ENCODE results near the gene MAGI1. TPM values are rescaled to one million over a fixed set of nuclear protein-coding genes. Genes with fewer than 3 reads are reported as not detected.

The MAGI1 gene
- polyA plus RNA-seq, 6 donors from 2014 or later = 0.08 TPM; not detected in 5

DNA sequence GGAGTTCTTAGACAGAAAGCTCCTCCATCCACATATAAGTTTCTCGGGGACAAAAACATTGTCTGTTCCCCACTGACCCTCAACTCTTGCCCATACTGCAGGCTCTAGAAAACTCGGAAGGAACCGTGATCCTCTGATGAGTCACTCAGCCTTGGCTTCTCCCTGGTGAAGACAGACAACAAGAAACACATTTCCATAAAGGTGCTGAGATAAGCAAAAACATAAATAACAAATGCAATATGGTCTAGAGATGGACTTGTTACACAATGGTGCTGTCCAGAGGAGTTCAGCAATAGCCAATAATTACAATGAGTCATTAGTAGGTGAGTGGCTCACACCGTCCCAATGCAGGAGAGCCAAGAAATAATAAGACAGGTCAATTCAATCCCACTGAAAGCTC, 43.7 kb downstream of the MAGI1 start:
- no peaks in the 10 kb centered on the region for H3K4me1 Mint-ChIP-seq
- ATAC-seq (ENCODE audit: low read depth in 2 of 2) (no peak), DNase-seq (no peak)
- peaks cover 0 to 6% (median 1%) of the 10 kb centered on the region in 7 donors for H3K9me3 Mint-ChIP-seq
- H3K4me3 Mint-ChIP-seq = no peak overlapping the region
- H3K36me3 Mint-ChIP-seq = no peaks in the 10 kb centered on the region
- peaks cover 0 to 4% (median 0%) of the 10 kb centered on the region in 3 donors for H3K27me3 Mint-ChIP-seq
- no peak overlapping the region for H3K27ac Mint-ChIP-seq

DNA sequence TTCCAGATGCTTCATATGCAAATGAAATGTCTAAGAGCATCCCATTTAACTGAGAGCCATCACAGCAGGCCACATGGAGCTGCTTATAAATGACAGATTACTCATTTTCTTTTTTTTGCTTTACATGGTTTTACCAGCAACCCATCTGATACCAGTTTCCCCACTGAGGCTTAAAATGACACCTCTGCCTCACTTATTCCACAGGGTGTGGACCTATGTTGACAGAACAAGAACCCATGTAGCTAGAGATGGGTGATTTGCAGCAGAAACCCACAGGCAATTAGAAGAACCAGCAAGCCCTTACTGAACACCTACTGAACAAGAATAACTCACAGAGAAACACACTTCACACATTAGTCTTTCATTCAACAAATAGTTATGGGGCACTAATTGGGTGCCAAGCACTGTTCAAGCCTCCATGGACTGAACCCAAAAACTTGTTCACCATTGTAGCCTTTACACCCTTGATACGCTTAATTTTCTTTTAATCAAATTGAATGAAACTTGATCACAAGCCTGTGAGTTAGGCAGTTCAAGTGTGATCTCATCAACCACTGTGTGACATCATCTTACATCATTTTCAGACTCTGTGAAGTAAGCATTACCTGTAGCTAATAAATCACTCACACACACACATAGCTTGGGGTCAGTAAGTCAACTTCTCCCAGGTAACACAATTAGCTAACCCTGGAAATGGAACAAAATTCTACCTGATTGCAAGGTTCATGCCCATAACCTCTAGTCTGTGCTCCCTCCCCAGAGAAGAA, 45.4 kb downstream of the MAGI1 start:
- Mint-ChIP-seq H3K4me1 (no peaks in the 10 kb centered on the region), H3K9me3 (peaks cover 0 to 6% (median 1%) of the 10 kb centered on the region in 7 donors), H3K4me3 (no peak overlapping the region), H3K36me3 (no peaks in the 10 kb centered on the region), H3K27me3 (peaks cover 0 to 4% (median under 1%) of the 10 kb centered on the region in 3 donors), H3K27ac (no peak overlapping the region)
- ATAC-seq (ENCODE audit: low read depth in 2 of 2) (no peak), DNase-seq (no peak)

DNA sequence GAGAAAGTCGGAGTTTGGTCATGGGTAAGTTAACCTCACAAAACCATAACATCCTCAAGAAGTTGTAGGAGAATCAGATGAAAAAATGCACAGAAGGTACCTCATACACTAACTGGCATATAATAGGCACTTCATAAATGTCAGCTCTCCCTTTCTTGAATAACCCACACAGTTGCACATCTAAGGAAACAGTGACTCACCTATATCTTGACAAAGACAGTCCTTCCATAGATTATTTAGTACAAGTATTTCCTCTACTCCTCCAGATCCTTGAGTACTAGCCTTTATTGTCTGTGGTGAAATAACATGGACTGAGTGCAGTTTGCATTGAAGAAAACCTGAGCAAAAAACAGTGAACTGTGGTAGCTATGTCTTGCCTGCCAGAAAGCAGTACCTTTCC, 46.6 kb downstream of the MAGI1 start:
- Mint-ChIP-seq H3K27ac (peak overlapping the region in 1 of 6 donors; percentile 54), H3K9me3 (peaks cover 0 to 6% (median 0%) of the 10 kb centered on the region in 7 donors), H3K27me3 (peaks cover 0 to 8% (median 4%) of the 10 kb centered on the region in 3 donors), H3K4me3 (no peak overlapping the region), H3K36me3 (no peaks in the 10 kb centered on the region), H3K4me1 (no peaks in the 10 kb centered on the region)
- DNase-seq = no peak
- ATAC-seq (ENCODE audit: low read depth in 2 of 2) = no peak

DNA sequence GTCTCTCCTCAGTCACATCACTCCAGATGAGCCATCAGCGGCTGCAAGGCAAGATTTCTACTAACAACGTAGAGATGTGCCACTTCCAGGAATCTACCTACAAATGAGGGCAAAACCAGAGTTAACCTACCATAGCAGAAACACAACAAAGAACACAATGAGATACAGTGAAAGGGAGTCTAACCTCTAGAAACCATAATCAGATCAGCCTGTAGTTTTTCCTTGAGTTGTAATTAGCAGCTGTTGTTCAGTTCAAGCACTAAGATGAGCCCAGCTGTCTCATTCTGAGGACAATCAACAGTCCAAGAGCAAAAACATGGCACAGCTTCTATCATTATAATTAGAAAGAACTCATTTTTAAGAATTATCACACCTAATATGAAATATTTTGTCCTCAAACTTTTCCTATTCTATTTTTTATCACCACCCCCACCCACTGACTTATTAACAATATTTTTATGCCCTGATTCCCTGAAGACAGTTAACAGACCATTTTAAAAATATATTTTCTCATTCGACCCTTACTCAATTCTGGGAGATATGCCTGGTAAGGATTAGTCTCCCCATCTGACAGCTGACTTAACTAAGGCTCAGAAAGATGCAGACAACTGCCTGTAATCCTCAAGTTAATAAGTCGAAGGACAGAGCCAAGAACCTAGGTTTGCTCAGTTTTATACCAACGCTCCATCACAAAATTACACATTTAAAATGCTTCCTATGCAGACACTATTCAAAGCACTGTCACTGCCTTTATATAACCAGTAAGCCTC, 50.1 kb downstream of the MAGI1 start:
- no peak overlapping the region for H3K4me3 Mint-ChIP-seq
- DNase-seq (no peak), ATAC-seq (ENCODE audit: low read depth in 2 of 2) (no peak)
- no peaks in the 10 kb centered on the region for H3K36me3 Mint-ChIP-seq
- H3K27ac Mint-ChIP-seq = no peak overlapping the region
- peaks cover 0 to 8% (median 4%) of the 10 kb centered on the region in 3 donors for H3K27me3 Mint-ChIP-seq
- no peaks in the 10 kb centered on the region for H3K4me1 Mint-ChIP-seq
- H3K9me3 Mint-ChIP-seq = peaks cover 0 to 4% (median 0%) of the 10 kb centered on the region in 7 donors

DNA sequence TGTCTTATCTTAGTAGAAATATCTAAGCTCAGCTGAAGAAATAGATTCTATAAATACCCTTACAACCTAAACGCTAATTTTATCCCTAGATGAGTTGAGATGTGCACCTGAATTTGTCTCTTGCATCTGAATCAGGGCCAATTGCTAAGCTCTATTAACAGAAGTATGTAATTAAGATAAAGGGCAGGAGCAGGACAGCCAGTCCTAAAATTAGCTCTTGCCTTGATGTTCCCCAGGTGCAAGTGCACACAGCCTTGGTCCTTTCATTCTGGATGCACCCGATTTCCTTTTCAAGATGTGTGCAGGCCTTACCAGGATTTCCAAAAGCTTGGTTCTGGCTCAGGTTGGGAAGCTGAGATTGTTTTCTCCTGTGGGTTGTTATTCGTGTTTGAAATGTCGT, 52.4 kb downstream of the MAGI1 start:
- no peak overlapping the region for H3K27ac Mint-ChIP-seq
- H3K36me3 Mint-ChIP-seq = no peaks in the 10 kb centered on the region
- DNase-seq (no peak), ATAC-seq (ENCODE audit: low read depth in 2 of 2) (no peak)
- H3K4me1 Mint-ChIP-seq = no peaks in the 10 kb centered on the region
- H3K27me3 Mint-ChIP-seq = peaks cover 0 to 8% (median under 1%) of the 10 kb centered on the region in 3 donors
- no peak overlapping the region for H3K4me3 Mint-ChIP-seq
- H3K9me3 Mint-ChIP-seq = peaks cover 0 to 1% (median 0%) of the 10 kb centered on the region in 7 donors

DNA sequence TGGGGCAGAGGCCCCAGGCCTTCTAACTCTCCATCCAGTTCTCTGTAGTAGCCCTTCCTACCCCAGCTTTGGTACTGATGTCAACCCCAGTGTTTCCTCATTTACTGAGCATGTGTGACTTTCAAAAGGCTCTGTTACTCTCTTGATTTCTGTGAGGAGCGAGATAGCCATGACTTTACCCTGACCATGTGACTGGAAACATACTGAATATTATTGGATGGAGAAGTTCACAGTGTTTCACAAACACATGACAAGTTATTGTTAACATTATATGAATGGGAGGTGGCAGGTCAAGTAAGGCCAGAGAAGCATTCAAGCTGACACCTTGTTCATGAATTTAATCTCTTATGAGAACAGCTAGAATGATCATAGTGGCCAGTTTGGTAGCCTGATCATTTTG, 53.7 kb downstream of the MAGI1 start:
- Mint-ChIP-seq H3K4me3 (no peak overlapping the region), H3K27me3 (peaks cover 0 to 8% (median 0%) of the 10 kb centered on the region in 3 donors), H3K9me3 (peaks cover 0 to 1% (median 0%) of the 10 kb centered on the region in 7 donors), H3K4me1 (no peaks in the 10 kb centered on the region), H3K27ac (no peak overlapping the region), H3K36me3 (no peaks in the 10 kb centered on the region)
- DNase-seq (no peak), ATAC-seq (ENCODE audit: low read depth in 2 of 2) (no peak)

DNA sequence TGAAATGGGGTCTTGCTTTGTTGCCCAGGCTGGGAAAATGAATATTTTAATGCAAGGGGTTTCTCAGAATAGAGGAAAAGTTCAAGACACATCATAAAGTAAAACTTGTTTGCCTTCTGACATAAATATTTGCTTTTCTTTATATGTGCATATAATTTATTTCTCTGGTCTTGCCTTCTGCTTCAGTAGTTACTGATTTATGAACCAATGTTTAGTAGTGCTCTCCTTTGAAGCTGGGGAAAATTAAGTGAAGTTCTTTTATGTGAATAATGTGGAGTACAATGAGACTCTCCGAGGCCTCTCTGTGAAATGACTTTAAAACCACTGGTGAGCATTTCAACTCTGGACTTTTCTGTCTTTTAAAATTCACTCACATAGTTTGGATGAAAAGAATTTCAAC, 55.6 kb downstream of the MAGI1 start:
- Mint-ChIP-seq H3K36me3 (no peaks in the 10 kb centered on the region), H3K4me3 (no peak overlapping the region), H3K9me3 (peaks cover 0 to 1% (median 0%) of the 10 kb centered on the region in 7 donors), H3K27ac (no peak overlapping the region), H3K4me1 (no peaks in the 10 kb centered on the region), H3K27me3 (peaks cover 0 to 5% (median 0%) of the 10 kb centered on the region in 3 donors)
- DNase-seq = no peak
- ATAC-seq (ENCODE audit: low read depth in 2 of 2) = no peak

DNA sequence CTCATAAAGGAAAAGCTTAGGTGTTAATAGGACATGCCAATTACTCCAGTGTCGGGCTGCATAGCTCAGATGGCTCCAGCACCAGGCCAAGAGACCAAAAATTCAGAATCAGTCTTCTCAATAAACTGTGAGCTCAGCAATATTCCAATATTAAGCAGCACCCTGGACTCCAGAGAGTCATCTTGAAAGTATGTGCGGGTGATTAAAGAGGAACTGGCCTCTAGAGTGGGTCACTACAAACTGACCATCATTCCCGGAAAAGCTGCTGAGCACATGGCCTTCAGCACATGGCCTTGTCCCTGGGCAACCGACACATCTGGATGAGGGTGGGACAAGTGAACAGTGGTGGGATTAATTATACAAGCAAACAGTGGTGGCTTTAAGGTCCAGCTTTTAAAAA, 59.0 kb downstream of the MAGI1 start:
- Mint-ChIP-seq H3K27ac (no peak overlapping the region), H3K27me3 (no peaks in the 10 kb centered on the region), H3K9me3 (peaks cover 0 to under 1% (median 0%) of the 10 kb centered on the region in 7 donors), H3K4me3 (no peak overlapping the region), H3K36me3 (no peaks in the 10 kb centered on the region), H3K4me1 (no peaks in the 10 kb centered on the region)
- ATAC-seq (ENCODE audit: low read depth in 2 of 2) (no peak), DNase-seq (no peak)

DNA sequence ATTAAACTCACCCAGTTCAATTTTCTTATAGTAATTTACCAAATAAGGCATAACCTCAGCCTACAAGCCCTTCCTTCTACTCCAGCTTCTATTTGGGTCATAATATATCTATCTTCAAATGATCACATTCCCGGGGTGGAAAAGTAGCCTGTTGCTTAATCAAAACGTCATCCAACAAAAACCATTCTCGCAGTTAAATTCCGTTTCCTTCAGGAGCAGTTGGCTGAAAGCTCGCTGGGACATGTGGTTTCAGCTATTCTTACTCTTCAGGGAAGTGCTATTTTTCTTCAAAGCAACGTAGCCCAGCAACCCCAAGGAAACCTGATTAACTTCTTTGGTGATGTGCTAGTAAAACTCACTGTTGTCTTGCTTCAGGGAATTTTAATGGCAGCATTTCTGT, 59.6 kb downstream of the MAGI1 start:
- Mint-ChIP-seq H3K27me3 (no peaks in the 10 kb centered on the region), H3K4me1 (no peaks in the 10 kb centered on the region), H3K4me3 (no peak overlapping the region), H3K9me3 (peaks cover 0 to 3% (median 0%) of the 10 kb centered on the region in 7 donors), H3K27ac (no peak overlapping the region), H3K36me3 (no peaks in the 10 kb centered on the region)
- no peak for DNase-seq
- ATAC-seq (ENCODE audit: low read depth in 2 of 2) = no peak

DNA sequence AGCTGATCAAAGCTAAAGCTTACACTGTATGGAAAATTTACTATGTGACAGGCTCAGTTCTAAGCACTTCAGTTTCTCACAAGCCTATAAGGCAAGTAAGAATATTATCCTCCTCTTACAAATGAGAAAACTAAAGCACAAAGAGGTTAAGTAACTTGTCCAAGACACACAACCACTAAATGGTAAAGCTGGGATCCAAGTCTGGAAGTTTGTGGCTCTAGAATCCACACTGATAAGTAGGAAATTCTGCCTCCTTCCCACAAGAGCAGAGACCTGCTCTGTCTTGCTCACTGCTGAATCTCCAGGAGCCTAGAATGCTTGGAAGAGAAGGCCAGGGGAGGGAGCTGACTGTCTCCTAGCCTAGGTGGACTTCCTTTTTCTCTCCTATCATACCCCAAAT, 60.6 kb downstream of the MAGI1 start:
- no peak for ATAC-seq (ENCODE audit: low read depth in 2 of 2)

DNA sequence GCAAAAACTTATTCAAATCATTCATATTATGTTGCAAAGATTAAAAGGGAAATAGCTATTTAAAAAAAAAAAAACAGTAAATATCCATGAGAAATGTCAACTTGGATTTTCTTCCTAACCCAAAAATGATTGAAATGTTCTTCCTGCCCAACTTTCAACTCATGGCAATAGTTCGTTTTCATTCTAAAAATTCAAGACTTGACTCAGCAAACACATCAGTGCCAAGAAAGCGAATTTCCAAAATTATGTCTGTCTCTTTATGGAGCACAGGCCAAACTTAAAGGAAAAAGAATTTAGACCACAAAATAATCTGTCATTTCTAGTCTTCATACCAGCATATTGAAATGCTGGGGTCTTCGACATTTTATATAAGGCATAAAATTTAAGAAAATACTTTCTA, 63.7 kb downstream of the MAGI1 start:
- ATAC-seq (ENCODE audit: low read depth in 2 of 2) (no peak), DNase-seq (no peak)
- peaks cover 0 to 3% (median 0%) of the 10 kb centered on the region in 7 donors for H3K9me3 Mint-ChIP-seq
- no peak overlapping the region for H3K4me3 Mint-ChIP-seq
- no peak overlapping the region for H3K27ac Mint-ChIP-seq
- no peaks in the 10 kb centered on the region for H3K27me3 Mint-ChIP-seq
- no peaks in the 10 kb centered on the region for H3K36me3 Mint-ChIP-seq
- no peaks in the 10 kb centered on the region for H3K4me1 Mint-ChIP-seq

More for the DNA sequence above, 60.6 kb downstream of the MAGI1 start:
- Mint-ChIP-seq H3K27me3 (no peaks in the 10 kb centered on the region), H3K4me1 (no peaks in the 10 kb centered on the region), H3K4me3 (no peak overlapping the region), H3K9me3 (peaks cover 0 to 3% (median 0%) of the 10 kb centered on the region in 7 donors), H3K27ac (no peak overlapping the region), H3K36me3 (no peaks in the 10 kb centered on the region)
- DNase-seq = no peak

DNA sequence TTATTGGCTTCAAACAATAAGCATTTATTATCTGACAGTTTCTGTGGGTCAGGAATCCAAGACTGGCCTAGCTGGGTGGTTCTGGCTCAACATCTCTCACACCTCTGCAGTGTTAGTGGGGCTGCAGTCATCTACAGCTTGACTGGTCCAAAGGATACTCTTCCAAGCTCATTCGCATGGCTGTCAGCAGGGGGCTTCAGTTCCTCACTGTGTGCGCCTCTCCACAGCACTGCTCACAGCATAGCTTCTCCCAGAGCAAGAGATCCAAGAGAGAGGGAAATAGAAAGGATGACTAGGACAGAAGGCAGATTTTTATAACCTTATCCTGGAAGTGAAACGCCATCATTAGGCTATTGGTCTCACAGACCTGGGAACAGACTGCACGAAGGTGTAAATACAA, 64.2 kb downstream of the MAGI1 start:
- DNase-seq (no peak), ATAC-seq (ENCODE audit: low read depth in 2 of 2) (no peak)
- Mint-ChIP-seq H3K36me3 (no peaks in the 10 kb centered on the region), H3K27me3 (no peaks in the 10 kb centered on the region), H3K4me1 (no peaks in the 10 kb centered on the region), H3K4me3 (peak overlapping the region in 1 of 8 donors; percentile 23), H3K9me3 (peaks cover 0 to 3% (median 0%) of the 10 kb centered on the region in 7 donors), H3K27ac (no peak overlapping the region)

DNA sequence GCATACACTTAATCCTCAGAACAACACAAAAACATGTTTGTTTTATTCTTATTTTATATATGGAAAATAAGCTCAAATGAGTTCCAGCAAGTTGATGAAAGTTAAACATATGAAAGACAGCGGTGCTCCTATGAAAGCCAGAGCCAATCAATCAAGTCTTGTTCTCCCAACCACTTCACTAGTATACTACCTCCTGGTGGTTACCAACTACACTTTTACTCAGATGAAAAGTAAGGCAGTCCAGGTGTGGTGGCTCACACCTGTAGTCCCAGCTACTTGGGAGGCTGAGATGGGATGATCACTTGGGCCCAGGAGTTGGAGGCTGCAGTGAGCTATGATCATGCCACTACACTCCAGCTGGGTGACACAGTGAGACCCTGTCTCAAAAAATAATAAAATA, 66.0 kb downstream of the MAGI1 start:
- ATAC-seq (ENCODE audit: low read depth in 2 of 2) = no peak
- Mint-ChIP-seq H3K27ac (no peak overlapping the region), H3K9me3 (peaks cover 0 to 3% (median 1%) of the 10 kb centered on the region in 7 donors), H3K4me3 (no peak overlapping the region), H3K27me3 (no peaks in the 10 kb centered on the region), H3K4me1 (no peaks in the 10 kb centered on the region), H3K36me3 (no peaks in the 10 kb centered on the region)
- no peak for DNase-seq
